KG1 (cell line): ENCODE data around the gene SOCS6.
"Not testable (repeated sequence)": the region's sequence is repeated elsewhere in the genome, so short reads cannot be mapped to it uniquely, and the experiment has no call there.

Experiments used
- DNase-seq: peaks from one replicate; lab custom pipeline; 2025; lab: John Stamatoyannopoulos, UW

SOCS6 gene

DNA sequence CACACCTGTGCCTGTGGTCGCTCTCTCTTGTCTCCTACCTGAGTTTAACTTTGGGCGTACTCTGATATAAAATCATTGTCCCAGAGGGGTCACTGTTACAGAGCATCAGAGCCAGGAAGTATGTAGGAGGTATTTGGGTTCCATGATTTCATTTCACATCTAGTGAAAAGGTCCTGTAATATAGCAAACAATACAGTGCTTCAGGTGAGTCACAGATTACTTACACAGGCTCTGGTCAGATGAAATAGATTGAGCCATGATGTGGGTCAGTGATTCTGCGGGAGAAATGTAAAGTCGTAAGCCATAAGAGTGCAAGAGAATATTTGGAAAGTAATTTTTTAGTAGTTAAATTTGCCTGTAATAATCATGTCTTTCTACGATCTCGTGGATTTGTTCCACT, 70.2 kb downstream of the SOCS6 start:
- DNase-seq, result no peak

DNA sequence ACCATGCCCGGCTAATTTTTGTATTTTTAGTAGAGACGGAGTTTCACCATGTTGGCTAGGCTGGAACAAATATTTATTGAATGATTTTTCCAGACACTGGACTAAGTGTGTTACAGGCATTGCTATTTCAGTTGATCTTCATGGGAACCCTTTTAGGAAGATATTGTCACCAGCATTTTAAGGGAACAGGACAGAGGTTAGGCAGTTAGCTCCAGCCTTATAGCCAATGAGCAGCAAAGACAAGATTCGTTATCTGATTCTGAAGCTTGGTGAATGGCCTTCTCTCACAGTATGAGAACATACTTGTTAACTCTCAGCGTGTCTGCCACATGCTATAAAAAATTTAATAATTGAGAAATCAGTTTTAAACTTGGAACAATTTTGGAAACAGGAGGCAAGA, 73.4 kb downstream of the SOCS6 start:
- no peak for DNase-seq

DNA sequence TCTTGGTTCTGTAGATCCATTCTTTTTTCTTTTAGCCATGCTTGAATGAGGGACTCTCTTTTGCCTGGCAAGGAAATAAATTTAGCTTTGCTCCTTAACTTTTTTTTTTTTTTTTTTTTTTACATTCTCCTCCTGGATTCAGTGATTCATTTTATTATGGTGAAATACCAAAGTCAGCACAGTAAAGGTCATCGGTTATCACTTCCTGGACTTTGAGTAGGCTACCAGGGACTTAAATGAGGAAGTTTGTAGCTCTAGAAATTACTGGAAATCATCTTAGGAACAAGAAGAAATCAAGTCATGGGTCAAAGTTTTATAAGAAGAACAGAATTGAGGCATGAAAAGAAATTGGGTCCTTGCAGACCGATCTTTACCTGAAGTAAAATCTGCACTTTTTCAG, 75.0 kb downstream of the SOCS6 start:
- no peak for DNase-seq

DNA sequence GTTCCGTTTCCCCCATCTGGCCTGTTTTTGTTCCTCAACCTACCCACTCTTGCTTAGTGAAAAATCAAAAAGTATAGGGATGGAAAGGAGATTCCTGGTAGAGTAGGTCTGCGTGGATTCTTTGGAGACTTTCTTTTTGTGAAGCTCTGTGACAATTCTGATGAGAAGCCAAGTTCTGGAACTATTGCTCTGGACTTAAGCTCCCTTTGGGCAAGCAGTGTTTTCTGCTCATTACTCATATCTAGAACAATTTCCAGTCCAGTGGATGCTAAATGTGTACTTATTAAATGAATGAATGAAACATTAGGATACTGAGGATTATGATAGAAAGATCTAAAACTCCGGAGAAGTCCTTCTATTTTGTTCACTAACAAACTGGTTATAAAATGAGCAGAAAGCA, 76.5 kb downstream of the SOCS6 start:
- no peak for DNase-seq

DNA sequence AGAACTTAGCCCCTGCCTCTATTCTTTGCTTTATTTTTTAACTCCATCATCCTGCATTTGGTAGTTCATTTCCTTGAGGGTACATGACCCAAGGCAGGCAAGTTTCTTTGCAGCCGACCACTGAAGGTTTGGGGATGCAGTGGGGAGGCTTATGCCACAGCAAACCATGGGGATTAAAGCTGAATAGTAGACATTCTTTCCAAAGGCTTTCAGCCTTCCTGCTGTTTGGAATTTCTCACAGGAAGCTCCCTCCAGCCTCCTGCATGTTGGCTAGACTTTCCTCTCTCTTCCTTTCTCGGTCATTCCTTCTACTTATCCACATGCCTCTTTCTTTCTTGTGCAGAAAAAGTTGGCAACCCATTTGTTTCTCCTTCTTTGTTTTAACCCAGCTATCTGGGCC, 77.3 kb downstream of the SOCS6 start:
- DNase-seq, result no peak

DNA sequence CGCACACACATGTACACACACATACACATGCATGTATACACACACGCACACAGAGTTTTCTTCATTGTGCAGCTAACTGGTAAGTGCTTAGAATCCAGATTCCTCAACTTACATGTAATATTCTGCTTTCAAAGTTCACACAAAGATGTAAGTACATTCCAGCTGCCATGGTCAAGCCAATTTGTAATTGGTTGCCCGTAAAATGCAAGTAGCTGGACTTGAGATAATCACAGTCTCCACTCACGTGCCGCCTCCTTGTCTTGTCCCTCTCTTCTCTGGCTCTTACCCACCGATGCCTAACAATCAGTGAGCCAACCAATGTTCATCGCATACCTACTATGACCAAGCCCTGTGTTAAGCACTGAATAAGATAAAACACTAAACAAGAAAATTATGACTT, 77.8 kb downstream of the SOCS6 start:
- no peak for DNase-seq

DNA sequence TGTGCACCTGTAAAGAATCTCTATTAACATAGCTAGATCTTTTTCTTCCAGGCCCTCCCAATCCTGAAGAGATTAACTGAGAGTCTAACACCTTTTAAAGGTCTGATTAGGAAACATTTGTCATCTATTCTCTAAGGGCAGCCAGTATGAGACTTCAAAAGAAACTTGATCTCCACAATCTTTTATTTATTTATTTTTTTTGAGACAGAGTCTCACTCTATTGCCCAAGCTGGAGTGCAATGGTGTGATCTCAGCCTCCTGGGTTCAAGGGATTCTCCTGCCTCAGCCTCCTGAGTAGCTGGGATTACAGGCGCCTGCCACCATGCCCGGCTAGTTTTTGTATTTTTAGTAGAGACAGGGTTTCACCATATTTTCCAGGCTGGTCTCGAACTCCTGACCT, 78.5 kb downstream of the SOCS6 start:
- not testable (repeated sequence) for DNase-seq

DNA sequence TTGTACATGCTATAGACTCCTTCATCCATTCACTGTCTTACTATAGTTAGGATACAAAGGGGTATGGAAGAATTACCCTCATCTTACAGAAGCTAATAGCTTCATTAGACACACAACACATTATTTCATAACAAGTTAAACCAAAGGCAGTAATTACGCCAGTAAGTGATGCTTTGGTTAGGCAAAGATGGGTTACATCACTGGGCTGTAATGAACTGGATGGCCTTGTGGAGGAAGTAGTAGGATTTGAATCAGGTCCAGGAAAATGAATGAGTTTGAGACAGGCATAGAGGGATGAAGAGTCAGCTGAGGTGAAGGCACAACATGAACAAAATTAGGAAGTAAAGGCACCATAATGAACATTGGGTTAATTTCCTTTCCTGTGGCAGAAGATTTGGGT, 80.1 kb downstream of the SOCS6 start:
- no peak for DNase-seq

DNA sequence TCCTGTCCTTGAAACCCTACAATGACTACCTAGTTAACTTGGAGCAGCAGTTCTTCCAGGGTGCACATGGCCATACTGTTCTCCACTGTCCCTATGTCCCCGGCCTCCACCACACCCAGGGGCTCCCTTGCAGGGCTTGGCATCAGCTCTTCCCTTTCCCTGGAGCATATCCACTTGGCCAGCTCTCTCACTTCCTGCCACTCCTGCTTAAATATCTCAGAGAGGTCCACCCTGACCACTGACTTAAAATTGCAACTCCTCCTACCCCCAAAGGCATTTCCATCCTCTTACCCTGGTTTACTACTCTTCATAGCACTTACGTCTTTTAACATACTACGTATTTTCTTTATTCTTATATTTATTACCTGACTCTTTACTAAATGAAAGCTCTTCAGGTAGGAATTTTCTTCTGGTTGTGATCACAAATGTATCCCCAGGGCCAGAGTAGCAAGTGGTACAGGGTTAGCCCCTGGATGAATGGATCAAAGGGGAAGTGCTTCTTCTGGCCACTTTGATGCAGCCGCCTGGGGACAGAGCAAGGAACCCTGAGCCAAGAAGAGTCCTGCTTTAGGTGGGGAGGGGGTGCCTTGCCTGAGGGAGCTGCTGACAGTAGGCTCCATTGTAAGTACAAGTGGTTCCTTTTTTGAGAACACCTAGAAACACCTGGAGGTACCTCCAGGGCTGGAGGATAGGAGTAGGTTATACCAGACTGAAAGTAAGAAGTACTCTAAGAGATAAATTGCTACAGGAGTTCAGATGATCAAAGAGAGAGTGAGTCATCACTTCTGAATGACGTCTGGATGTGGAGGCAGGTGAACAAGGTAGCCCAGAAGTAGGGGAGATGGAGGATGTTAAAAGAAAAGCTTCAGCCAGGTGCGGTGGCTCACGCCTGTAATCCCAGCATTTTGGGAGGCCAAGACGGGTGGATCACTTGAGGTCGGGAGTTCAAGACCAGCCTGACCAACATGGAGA, 82.2 kb downstream of the SOCS6 start:
- no peak for DNase-seq

DNA sequence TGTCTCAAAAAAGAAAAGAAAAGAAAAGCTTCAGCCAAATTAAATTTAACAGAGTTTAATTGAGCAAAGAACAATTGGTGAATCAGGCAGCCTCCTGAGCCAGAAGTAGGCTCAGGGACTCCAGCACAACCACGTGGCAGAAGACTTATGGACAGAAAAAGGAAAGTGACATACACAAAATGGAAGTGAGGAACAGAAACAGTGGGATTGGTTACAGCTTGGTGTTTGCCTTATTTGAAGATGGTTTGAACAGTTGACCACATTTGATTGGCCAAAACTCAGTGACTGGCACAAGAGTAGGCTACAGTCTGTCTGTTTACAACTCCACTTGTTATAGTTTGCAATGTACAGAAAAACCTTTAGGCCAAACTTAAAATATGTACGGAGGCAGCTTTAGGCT, 83.1 kb downstream of the SOCS6 start:
- no peak for DNase-seq

DNA sequence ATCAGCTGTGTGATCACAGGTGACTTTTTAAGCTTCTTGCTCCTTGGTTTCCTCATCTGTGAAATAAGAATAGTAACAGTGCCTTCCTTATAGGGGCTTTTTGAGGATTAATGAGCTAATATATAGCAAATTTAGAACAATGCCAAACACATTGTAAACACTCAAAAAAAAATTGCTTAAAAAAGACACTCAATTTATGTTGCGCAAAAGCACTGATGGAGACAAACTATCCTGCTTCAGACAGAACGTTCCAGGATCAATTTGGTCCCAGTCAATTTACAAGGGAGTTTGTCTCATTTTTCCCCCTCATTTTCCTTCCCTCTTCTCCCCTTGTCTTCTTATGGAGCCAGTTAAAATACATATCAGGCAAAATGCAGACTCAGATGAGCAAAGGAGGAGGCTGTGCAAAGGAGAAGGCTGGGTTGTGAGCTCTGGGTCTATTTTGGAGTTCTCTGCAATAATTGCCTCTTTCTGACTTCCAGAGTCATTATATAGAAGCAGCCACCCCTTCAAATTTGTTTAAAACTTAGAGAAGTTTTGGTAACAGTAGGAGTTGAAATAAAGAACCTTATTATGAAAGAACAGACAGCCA, 83.7 kb downstream of the SOCS6 start:
- no peak for DNase-seq

DNA sequence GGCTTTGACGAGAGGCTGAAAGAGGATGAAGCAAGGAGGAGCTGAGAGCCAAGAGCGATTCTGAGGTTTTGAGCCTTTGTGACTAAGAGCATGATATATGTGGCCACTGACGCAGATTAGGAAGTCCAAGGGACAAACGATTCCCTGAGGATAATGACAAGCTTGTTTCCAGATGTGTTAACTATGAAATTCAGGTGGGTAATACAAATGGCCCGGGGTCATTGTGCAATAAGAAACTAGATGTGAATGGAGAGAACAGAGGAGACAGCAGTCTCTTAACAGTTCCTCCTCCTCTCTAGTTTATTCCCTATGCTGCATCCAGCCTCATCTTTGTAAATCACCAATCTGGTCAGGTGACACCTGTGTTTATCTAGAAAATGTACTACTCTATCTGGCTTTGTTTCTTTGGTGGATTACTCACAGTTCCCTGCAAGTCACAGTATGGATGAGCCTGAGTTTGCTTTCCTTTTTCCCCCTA, 84.2 kb downstream of the SOCS6 start:
- no peak for DNase-seq

DNA sequence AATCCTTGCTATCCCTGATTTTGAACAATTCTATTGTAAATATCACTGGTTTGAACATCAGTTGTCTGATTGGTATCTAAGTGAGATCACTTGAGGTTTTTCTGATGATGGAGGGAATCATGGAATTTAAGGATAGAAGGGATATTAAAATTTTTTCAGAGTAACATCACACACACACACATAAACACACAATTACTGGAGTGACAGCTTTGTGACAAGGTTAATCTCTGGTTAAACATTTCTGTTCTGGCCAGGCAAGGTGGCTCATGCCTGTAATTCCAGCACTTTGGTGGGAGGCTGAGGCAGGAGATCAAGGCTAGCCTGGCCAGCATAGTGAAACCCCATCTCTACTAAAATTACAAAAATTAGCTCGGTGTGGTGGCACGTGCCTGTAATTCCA, 85.3 kb downstream of the SOCS6 start:
- no peak for DNase-seq

DNA sequence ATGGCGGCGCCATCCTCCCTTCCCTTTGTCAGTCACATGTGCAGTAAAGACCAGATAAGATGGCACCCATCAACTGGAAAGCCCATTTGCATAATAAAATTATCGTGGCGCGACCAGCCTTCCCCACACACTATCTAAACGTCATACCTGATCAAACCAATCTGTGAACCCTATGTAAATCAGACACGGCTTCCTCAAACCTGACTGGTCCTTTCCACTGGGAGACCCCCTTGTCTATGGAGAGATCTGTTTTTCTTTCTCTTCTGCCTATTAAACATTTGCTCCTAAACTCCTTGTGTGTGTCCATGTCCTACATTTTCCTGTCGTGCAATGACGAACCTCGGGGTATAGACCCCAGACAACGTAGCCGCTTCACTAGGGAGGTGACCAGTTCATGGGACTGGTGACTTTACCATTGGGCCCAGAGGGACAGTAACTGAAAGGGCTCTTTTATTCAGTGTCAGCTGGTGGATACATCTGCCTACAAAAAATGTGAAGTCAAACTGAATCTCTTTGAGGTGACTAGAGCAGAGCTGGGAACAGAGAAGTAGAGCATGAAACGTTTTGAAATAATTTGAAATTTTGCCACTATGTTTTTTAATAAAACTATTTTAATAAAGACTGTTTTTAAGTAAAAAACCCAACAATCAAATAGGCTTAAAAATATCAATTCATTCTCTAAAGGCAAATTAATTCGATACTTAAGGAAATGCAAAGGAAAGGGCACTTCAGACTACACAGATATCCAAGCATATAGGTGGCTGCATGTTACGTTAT, 87.5 kb downstream of the SOCS6 start:
- no peak for DNase-seq

DNA sequence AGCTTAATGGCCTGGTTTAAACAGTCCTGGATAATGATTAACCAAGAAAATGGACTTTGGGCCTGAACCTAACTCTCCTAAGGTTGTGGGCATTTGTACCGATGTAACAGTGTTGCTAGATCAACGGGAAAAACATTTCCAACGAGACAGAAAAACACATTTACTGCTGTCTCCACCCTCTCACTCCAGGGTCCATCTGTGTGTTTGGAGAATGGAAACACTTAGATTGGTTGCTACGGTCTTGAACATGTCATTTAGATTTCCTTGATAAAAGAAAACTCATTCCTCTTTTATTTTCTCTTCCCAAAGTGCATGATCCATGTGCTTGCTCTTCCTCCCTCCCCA, 88.0 kb downstream of the SOCS6 start:
- DNase-seq, result no peak

DNA sequence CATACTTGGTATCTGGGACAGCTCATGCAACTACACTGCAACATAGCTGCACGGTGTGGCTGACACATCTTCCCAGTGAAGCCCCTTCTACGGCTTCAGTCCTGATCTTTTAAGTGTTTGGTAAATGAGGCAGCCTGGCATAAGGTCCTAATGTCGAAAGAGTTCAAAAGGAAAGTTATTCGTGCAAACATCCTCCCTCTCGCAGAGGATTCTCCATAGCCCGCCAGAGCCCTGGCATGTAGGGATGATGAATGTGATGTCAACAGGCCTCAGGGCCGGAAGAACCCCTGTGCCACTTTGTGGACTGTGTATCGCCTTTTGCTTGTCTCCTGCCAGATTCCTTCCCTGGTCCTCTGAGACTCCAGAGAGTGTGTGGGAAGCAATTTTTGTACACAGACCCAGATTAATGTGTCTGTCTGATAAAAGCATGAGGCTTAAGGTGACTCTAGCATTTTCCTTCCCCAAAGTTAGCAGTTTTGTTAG, 88.5 kb downstream of the SOCS6 start:
- no peak for DNase-seq

DNA sequence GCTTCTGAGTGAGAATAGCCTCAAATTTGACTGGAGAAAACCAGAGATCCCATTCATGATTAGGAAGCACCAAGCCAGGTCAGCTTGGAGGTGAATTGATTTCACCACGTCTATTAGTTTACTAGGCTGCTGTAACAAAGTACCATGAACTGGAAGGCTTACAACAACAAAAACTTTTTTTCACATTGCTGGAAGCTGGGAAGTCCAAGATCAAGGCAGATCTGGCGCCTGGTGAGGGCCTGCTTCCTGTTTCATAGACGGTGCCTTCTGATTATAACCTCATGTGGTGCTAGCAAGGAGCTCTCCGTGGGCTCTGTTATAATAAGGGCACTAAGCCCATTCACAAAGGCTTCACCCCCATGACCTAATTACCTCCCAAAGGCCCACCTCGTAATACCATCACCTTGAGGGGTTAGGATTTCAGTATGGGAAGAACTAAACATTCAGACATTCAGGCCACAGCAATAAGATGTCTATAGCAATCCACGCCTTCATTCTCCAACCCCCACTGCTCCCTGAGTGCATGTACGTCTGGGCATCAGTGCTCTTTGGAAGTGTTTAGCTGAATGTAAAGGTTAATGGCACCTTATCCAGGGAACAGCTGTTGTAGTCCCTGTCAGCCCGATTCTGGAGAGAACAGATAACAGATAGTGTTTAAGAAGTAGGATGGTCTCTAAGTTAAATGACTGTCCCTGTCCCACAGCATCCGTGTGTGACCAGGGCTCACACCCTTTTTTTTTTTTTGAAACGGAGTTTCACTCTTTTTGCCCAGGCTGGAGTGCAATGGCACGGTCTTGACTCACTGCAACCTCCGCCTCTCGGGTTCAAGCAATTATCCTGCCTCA, 89.2 kb downstream of the SOCS6 start:
- DNase-seq, result no peak
